A549 (cell line): Measurements from ENCODE around the gene TENT5C.

ENCODE experiments used
- CTCF ChIP-seq: fragments of >200 bp; sonication (Bioruptor Twin); formaldehyde crosslinking; IDR thresholded peaks from 3 replicates; pipeline ENCODE4 v1.5.1; 2016
- HDAC2 ChIP-seq: fragments of 200-600 bp; sonication (generic); IDR thresholded peaks from 2 replicates; pipeline ENCODE4 v1.6.1; 2016
- JUN ChIP-seq, 2 experiments: fragments of >200 bp; sonication (Bioruptor Twin); formaldehyde crosslinking; IDR thresholded peaks; 2 replicates in 1 of 2; 3 replicates in 1 of 2; pipeline ENCODE4 v1.6.1; 2016 to 2017

GRCh38 chr1:117579221-117579906 lies 26.5 kb upstream of the TENT5C start:
- no peak for TF ChIP-seq JUN (IDR thresholded peaks at IDR 0.05)
- no peak for TF ChIP-seq CTCF
- TF ChIP-seq HDAC2: no peak
